Large intestine (tissue), 3 donors: ENCODE data around the gene SLC2A14. TPM values are rescaled to one million over a fixed set of nuclear protein-coding genes. Genes with fewer than 3 reads are reported as not detected.
A peak's percentile ranks its signal among the peaks of the same experiment; 100 is the strongest.
"Not testable (repeated sequence)": the region's sequence is repeated elsewhere in the genome, so short reads cannot be mapped to it uniquely, and the experiment has no call there.

Experiments used
- DNase-seq, 2 donors: peaks; one replicate each; pipeline versions ENCODE4 v3.0.0 to v3.0.0-alpha.2; 2013
- H3K27ac ChIP-seq: one replicate; pipeline ENCODE4 v1.5.1; 2013; ENCODE audit warnings: low read length
- H3K27me3 ChIP-seq: 2 replicates; pipeline ENCODE4 v1.6.1; 2013; ENCODE audit warnings: low read length; ENCODE audit not compliant: control insufficient read depth, insufficient read depth
- H3K36me3 ChIP-seq: 2 replicates; pipeline ENCODE4 v1.6.1; 2013; ENCODE audit warnings: low read length; ENCODE audit not compliant: control insufficient read depth, insufficient read depth
- H3K4me1 ChIP-seq: one replicate; pipeline ENCODE4 v1.6.1; 2013; ENCODE audit warnings: low read length; ENCODE audit not compliant: control insufficient read depth, insufficient read depth
- H3K4me3 ChIP-seq: one replicate; pipeline ENCODE4 v1.5.1; 2013; ENCODE audit warnings: low read length
- H3K9me3 ChIP-seq: one replicate; pipeline ENCODE4 v1.6.1; 2013; ENCODE audit warnings: mild to moderate bottlenecking, low read depth, low read length, moderate library complexity; ENCODE audit not compliant: control insufficient read depth
- WGBS: methylation state at CpG from one replicate; pipeline ENCODE4 v1.1.5; 2013; ENCODE audit warnings: low lambda C conversion rate; ENCODE audit not compliant: insufficient coverage; 5-methylcytosine and 5-hydroxymethylcytosine counted together
- polyA plus RNA-seq: library from polyadenylated mRNA; unstranded; fragments of 120-200 nt; gene quantifications from one replicate; pipeline ENCODE4 v1.2.1, GENCODE V29; 2013

The SLC2A14 gene
- polyA plus RNA-seq, 1 donor, result 0.55 TPM

GRCh38 chr12:7835116-7835515, 37.6 kb downstream of the SLC2A14 start:
- Histone ChIP-seq H3K4me3 (no peak overlapping the region), H3K27me3 (no peaks in the 10 kb centered on the region), H3K9me3 (no peaks in the 10 kb centered on the region), H3K36me3 (no peaks in the 10 kb centered on the region), H3K4me1 (no peaks in the 10 kb centered on the region), H3K27ac (no peak overlapping the region)
- no peak for DNase-seq
- no CpG with 5 or more reads among the region's 9 CpGs for WGBS

- WGBS, result no CpG with 5 or more reads among the region's 1 CpG
- no peak for DNase-seq
These were observed 38.0 kb downstream of the SLC2A14 start for GRCh38 chr12:7834701-7835100.

GRCh38 chr12:7833831-7834230, 38.9 kb downstream of the SLC2A14 start:
- no peak overlapping the region for H3K27ac ChIP-seq
- H3K9me3 ChIP-seq, result no peaks in the 10 kb centered on the region
- no peaks in the 10 kb centered on the region for H3K27me3 ChIP-seq
- no peaks in the 10 kb centered on the region for H3K4me1 ChIP-seq
- no CpG with 5 or more reads among the region's 4 CpGs for WGBS
- DNase-seq, result no peak
- H3K4me3 ChIP-seq, result no peak overlapping the region
- no peaks in the 10 kb centered on the region for H3K36me3 ChIP-seq

More at GRCh38 chr12:7834701-7835100, 38.0 kb downstream of the SLC2A14 start:
- H3K4me1 ChIP-seq, result no peaks in the 10 kb centered on the region
- H3K27me3 ChIP-seq, result no peaks in the 10 kb centered on the region
- no peak overlapping the region for H3K4me3 ChIP-seq
- no peaks in the 10 kb centered on the region for H3K36me3 ChIP-seq
- H3K27ac ChIP-seq, result no peak overlapping the region
- H3K9me3 ChIP-seq, result no peaks in the 10 kb centered on the region

GRCh38 chr12:7833201-7833600, 39.5 kb downstream of the SLC2A14 start:
- WGBS, result no CpG with 5 or more reads among the region's 6 CpGs
- H3K9me3 ChIP-seq, DNase-seq, H3K36me3 ChIP-seq, H3K27me3 ChIP-seq, H3K27ac ChIP-seq, H3K4me3 ChIP-seq, H3K4me1 ChIP-seq: not testable (repeated sequence)

GRCh38 chr12:7832059-7832696, 40.5 kb downstream of the SLC2A14 start:
- Histone ChIP-seq H3K4me1 (no peaks in the 10 kb centered on the region), H3K9me3 (no peaks in the 10 kb centered on the region), H3K27ac (no peak overlapping the region), H3K27me3 (no peaks in the 10 kb centered on the region), H3K4me3 (no peak overlapping the region), H3K36me3 (no peaks in the 10 kb centered on the region)
- peak; percentile 1 to 24 for DNase-seq
- WGBS, result no CpG with 5 or more reads among the region's 6 CpGs

- not testable (repeated sequence) for H3K27me3 ChIP-seq, H3K9me3 ChIP-seq, DNase-seq, H3K4me1 ChIP-seq, H3K36me3 ChIP-seq, H3K27ac ChIP-seq, H3K4me3 ChIP-seq
- whole genome bisulfite sequencing, result no CpG with 5 or more reads among the region's 4 CpGs
These were observed 43.0 kb downstream of the SLC2A14 start for GRCh38 chr12:7829737-7830136.

- WGBS, result no CpG with 5 or more reads among the region's 4 CpGs
- not testable (repeated sequence) for DNase-seq, H3K27ac ChIP-seq
These were observed 47.0 kb downstream of the SLC2A14 start for GRCh38 chr12:7825754-7826153.

GRCh38 chr12:7806863-7807487, 65.7 kb downstream of the SLC2A14 start:
- no peak overlapping the region for H3K27ac ChIP-seq
- peak; percentile 35 to 51 for DNase-seq
- WGBS, result no CpG with 5 or more reads among the region's 2 CpGs
- no peaks in the 10 kb centered on the region for H3K36me3 ChIP-seq
- H3K4me1 ChIP-seq, result no peaks in the 10 kb centered on the region
- H3K27me3 ChIP-seq, result no peaks in the 10 kb centered on the region
- no peaks in the 10 kb centered on the region for H3K9me3 ChIP-seq
- no peak overlapping the region for H3K4me3 ChIP-seq

More at GRCh38 chr12:7825754-7826153, 47.0 kb downstream of the SLC2A14 start:
- H3K9me3 ChIP-seq, H3K27me3 ChIP-seq, H3K4me1 ChIP-seq, H3K36me3 ChIP-seq, H3K4me3 ChIP-seq: not testable (repeated sequence)

- not testable (repeated sequence) for H3K4me1 ChIP-seq, H3K36me3 ChIP-seq, H3K27ac ChIP-seq, H3K27me3 ChIP-seq, DNase-seq, H3K9me3 ChIP-seq, H3K4me3 ChIP-seq
- 94% methylated on average over 3 of the region's 6 CpGs for WGBS
These were observed 66.4 kb downstream of the SLC2A14 start for GRCh38 chr12:7806319-7806718.

- Histone ChIP-seq H3K27ac (no peak overlapping the region), H3K4me1 (no peaks in the 10 kb centered on the region), H3K36me3 (no peaks in the 10 kb centered on the region), H3K4me3 (no peak overlapping the region), H3K9me3 (no peaks in the 10 kb centered on the region), H3K27me3 (no peaks in the 10 kb centered on the region)
- WGBS, result no CpG with 5 or more reads among the region's 4 CpGs
- DNase-seq, result no peak
These were observed 71.3 kb downstream of the SLC2A14 start for GRCh38 chr12:7801460-7801859.
